ENCODE data around the gene P2RY11.

Gene P2RY11

GRCh38 chr19:10093295-10094186 lies 18.0 kb upstream of the P2RY11 start:
- no peak for DNase-seq

DNA sequence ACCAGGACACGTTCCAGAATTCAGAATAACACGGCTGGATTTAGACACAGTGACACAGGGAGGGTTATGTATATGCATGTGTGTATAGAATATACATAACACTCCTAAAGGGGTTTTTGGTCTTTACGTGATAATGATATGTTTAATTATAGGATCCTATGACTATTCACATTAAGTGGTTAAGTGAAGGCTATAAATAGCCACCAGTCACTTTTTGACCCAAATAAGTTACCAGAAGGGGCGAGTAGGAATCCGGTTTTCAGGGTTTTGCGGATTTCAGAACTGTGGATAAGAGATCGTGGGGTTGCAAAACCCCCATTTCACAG lies 15.9 kb upstream of the P2RY11 start:
- no peak for DNase-seq

- DNase-seq = peak; percentile 84
Measured at GRCh38 chr19:10095948-10096614, 15.4 kb upstream of the P2RY11 start.

DNA sequence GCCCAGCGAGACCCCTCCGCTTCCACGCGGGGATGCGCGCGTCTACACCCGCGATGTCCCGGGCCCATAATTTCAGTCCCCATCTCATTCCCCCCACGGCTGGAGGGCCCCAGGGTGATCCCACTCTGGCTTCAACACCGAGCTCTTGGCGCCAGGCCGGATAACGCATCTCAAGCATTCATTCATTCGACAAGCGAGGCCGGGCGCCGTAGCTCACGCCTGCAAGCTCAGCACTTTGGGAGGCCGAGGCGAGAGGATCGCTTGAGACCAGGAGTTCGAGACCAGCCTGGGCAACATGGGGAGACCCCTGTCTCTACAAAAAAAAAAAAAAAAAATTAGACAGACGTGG lies 14.9 kb upstream of the P2RY11 start:
- DNase-seq = peak; percentile 73

DNA sequence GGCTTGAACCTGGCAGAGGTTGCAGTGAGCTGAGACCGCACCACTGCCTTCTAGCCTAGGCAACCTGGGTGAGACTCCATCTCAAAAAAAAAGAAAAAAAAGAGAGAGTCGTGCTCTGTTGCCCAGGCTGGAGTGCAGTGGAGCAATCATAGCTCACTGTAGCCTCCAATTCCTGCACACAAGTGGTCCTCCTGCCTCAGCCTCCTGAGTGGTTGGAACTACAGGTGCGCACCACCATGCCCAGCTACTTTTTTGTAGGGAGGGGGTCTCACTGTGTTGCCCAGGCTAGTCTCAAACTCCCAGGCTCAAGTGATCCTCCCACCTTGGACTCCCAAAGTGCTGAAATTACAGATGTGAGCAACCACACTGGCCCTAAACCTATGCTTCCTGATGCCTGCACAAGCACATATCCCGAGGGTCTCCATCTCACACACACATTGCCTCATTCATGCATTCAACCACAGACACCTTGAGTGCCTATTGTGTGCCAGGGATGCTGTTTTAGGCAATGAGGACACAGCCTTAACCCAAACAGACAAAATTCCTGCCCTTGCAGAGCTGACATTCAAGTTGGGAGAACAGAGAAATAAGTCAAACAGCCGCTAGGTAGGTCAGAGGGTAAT lies 11.2 kb upstream of the P2RY11 start:
- no peak for DNase-seq

- no peak for DNase-seq
Measured at GRCh38 chr19:10102787-10103236, 8.7 kb upstream of the P2RY11 start.

DNA sequence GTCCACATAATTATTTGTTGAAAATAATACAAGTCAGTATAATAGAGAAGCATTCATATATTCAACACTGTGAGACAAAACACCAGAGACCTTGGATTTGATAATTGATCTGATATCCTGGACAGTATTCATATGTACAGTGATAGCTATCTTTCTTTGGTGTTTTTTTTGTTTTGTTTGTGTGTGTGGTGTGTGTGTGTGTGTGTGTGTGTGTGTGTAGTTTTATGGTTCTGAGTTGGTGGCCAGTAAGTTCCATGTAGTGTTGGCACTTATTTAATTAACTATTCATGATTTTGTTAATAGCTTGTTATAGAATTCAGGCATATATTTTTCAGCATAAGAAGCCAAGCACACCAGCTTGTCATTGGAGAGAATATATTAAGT lies 7.4 kb upstream of the P2RY11 start:
- DNase-seq = no peak

DNA sequence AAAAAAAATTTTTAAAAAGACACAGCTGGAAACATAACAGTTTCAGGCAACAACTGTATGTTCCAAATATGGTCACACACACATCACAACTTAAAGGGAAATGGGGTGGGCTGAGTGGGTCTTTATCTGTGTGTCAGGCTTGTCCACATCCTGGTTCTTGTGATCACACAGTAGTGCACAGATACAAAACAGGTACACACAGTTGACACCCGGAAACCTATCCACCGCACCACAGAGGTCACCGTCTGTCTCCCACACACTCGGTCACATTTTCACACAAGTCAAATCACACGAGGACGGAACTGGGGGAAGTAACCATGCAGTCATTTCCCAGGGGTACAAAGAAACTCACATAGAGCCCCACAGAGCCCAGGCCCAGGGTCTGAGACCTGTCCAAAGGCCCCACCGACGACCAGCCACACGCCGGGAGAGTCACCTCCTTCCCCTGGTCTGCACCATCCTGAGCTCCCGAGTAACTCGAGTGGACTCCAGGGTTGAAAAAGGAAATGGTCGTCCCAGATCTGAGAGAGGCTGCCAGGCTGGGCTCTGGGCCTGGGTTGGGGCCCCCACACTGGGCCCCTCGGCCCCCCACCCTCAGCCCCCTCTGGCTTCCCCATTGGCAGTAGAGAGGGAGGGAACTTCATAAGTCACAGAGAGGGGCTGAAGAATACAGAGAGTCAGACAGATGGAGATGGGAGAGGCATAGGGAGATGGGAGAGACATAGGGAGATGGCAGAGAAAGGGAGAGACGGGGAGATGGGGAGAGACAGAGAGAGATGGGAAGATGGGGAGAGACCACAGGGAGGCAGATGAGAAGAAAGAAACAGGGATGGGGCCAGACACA lies 6.6 kb upstream of the P2RY11 start:
- no peak for DNase-seq

DNA sequence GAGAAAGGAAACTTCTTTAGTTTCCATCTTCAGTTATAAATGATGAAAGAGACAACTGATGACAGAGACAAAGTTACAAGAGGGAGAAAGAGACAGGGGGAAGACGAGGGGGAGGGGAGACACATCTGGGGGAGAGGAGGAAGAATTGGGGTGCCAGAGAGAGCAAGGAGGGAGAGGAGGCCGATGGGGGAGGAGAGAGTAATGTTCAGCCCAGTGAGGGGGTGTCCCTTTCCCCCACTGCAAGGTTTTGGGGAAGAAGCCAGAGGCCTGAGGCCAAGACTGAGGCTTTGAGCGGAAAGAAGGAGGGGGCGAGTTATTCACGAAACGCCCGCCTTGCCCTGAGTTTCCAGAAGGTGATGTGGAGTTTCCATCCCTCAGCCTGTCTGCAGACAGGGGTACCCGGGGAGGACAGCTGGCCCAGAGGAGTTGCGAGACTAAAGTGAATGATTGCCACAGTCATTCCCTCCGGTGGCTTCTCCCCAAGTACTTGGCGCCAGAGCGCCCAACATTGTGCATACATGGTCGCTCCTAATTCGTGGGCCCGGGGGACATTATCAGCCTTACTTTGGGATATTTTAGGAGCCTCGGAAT lies 5.9 kb upstream of the P2RY11 start:
- DNase-seq = no peak

DNA sequence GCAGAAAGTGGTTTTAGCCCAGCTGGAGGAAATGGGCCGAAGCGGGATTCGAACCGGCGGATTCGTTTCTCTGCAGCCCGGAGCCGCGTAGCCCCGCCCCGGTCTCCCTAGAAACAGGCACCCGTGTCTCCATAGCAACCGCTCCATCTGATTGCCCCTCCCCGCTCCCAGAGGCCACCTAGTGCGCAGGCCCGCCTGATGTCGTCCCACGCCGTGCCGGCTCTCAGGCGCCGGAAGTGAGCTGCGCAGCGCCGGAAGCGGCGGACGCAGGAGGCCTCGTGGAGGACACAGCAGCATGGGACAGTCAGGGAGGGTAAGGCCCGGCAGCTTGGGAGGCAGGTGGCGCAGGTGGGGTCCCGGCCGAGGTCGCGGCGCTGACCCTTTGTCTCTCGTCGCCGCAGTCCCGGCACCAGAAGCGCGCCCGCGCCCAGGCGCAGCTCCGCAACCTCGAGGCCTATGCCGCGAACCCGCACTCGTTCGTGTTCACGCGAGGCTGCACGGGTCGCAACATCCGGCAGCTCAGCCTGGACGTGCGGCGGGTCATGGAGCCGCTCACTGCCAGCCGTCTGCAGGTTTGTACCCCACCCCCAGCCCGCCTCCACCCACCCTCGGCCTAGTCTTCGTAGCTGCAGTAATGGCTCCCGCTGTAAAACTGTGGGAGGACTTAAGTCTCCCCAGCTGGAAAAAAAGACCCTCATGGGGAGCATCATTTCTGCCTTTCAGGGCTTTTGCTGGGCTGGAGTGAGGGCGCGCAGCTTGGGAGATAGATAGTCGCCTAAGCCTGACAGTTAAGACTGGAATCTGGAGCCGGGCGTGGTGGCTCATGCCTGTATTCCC lies 5.2 kb upstream of the P2RY11 start, which contains the start of gene PPAN:
PPAN (plus strand) TSS at position 263 of the 837 bp plus-strand sequence; CDS start at position 296, 33 bp downstream.
- peak; percentile 96 for DNase-seq

DNA sequence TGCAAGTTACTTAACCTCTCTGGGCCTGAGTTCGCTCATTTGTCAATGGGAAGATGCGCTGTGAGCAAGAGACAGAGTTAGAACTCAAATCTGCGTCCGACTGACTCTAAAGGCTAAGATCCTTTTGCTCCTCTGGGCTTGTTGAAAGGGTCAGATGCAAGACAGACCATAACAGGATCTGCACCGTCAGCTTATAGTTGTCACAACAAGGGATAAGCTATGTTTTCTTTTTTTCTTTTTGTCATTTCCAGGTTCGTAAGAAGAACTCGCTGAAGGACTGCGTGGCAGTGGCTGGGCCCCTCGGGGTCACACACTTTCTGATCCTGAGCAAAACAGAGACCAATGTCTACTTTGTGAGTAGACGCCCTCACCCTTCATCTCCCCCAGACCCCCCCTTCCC lies 4.2 kb upstream of the P2RY11 start:
- no peak for DNase-seq

DNA sequence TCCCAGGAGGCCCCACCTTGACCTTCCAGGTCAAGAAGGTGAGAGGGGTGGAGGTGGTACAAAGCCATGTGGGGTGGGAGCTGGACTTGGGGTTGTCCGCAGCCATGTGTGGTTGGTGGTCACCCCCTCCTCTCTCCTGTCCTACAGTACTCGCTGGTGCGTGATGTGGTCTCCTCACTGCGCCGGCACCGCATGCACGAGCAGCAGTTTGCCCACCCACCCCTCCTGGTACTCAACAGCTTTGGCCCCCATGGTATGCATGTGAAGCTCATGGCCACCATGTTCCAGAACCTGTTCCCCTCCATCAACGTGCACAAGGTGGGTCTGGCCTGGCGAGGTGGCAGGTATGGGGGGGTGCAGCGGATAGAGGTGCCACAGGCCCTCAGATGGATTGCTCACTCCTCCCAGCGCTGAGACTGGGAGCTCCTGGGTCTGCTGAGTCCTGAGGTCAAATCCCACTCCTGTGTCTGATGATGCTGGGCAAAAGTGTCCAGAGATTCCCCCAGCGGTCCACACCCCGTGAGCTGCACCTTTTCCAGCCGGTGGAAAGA lies 3.6 kb upstream of the P2RY11 start:
- DNase-seq = no peak

- no peak for DNase-seq
Measured at GRCh38 chr19:10109528-10109927, 2.0 kb upstream of the P2RY11 start.

DNA sequence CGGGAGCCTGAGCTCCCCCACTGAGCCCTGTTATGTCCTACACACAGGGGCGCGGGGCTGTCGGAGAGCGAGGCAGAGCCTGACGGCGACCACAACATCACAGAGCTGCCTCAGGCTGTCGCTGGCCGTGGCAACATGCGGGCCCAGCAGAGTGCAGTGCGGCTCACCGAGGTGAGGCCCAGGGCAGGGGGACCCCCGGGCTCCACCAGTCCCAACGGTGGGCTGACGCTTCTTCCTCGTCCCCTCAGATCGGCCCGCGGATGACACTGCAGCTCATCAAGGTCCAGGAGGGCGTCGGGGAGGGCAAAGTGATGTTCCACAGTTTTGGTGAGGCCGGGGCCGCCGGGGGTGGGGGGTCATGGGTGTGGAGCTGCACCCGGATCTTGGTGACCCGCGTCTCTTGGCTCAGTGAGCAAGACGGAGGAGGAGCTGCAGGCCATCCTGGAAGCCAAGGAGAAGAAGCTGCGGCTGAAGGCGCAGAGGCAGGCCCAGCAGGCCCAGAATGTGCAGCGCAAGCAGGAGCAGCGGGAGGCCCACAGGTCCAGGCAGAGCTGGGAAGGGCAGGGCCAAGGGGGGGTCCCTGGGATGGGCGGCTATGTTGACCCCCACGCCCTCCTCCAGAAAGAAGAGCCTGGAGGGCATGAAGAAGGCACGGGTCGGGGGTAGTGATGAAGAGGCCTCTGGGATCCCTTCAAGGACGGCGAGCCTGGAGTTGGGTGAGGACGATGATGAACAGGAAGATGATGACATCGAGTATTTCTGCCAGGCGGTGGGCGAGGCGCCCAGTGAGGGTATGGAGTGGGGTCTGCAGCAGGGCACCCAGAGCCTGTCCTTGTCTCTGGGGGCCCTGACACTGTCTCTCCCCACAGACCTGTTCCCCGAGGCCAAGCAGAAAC lies 1.2 kb upstream of the P2RY11 start:
- no peak for DNase-seq

GRCh38 chr19:10110972-10111317 lies 548 bp upstream of the P2RY11 start:
- DNase-seq = no peak

DNA sequence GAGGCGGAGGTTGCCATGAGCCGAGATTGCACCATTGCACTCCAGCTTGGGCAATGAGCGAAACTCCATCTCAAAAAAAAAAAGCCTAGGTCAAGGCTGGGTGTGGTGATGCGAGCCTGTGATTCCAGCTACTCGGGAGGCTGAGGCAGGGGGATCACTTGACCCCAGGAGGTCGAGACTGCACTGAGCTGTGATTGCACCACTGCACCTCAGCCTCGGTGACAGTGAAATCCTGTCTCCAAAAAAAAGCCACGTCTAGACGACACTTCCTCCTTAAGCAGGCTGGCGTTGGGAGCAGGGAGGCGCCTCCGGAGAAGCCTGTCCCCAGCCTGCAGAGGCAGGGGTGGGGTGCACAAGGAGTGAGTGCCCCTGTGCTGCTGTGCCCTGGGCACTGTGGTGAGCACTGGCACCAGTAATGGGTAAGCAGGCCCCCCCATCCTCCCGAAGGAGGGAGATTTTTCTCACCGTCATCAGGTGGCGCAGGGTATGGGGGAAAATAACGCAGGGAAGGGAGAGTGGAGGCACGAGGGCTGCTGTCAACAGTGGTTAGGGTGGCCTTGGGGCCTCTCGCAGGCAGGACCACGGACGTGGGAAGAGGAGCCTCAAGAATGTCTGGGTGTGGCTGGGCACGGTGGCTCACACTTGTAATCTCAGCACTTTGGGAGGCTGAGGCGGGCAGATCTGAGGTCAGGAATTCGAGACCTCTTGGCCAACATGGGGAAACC lies 706 bp downstream of the P2RY11 start:
- DNase-seq = no peak

DNA sequence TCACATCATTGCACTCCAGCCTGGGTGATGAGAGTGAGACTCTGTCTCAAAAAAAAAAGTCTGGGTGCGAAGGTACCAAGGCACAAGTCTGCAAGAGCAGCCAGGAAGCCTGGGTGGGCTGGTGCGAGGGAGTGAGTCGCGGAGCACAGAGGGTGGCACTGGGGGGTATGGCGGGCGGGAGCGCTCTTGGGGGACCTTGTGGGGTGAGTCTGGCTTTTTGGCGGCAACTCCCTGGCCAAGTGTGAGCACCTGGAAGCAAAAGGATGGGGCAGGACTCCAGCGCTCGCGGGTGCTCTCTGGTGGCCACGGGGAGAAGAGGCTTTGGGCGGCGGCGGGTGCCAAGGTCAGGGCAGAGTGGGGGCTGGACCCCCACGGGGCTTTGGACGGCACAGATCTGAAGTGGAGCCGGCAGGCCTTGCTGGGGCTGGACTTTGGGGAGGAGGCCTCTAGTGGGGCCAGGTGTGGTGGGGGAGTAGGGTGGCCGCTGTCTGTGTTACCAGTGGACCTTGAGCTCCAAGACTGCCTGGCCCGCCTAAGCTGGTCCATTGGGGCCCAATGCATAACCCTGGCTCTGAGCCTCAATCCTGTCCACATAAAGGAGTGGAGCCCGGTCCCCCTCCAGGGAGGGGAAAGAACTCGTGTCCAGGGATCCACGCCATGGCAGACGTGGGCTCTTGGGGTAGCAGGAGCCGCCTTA lies 1.6 kb downstream of the P2RY11 start:
- no peak for DNase-seq

DNA sequence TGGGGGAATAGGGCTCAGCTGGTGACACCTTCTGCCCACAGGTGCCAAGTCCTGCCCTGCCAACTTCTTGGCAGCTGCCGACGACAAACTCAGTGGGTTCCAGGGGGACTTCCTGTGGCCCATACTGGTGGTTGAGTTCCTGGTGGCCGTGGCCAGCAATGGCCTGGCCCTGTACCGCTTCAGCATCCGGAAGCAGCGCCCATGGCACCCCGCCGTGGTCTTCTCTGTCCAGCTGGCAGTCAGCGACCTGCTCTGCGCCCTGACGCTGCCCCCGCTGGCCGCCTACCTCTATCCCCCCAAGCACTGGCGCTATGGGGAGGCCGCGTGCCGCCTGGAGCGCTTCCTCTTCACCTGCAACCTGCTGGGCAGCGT lies 2.1 kb downstream of the P2RY11 start:
- no peak for DNase-seq
